CD4-positive, alpha-beta T cell treated with Interleukin-12 subunit alpha and Interleukin-12 subunit beta, for 1 hour (primary cell): ENCODE data around the gene XRRA1.
"Not testable (repeated sequence)": the region's sequence is repeated elsewhere in the genome, so short reads cannot be mapped to it uniquely, and the experiment has no call there.

ENCODE experiments used
- DNase-seq: peaks from one replicate; pipeline ENCODE4 v3.0.0-alpha.2; 2020

Gene XRRA1

DNA sequence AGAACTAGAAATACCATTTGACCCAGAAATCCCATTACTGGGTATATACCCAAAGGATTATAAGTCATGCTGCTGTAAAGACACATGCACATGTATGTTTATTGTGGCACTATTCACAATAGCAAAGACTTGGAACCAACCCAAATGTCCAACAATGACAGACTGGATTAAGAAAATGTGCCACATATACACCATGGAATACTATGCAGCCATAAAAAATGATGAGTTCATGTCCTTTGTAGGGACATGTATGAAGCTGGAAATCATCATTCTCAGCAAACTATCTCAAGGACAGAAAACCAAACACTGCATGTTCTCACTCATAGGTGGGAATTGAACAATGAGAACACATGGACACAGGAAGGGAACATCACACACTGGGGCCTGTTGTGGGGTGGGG is 55.9 kb downstream of the XRRA1 start:
- not testable (repeated sequence) for DNase-seq

- DNase-seq, result peak; percentile 5
These were observed 71.8 kb downstream of the XRRA1 start for GRCh38 chr11:74877132-74877531.

- DNase-seq, result no peak
These were observed 77.9 kb downstream of the XRRA1 start for GRCh38 chr11:74871037-74871436.

DNA sequence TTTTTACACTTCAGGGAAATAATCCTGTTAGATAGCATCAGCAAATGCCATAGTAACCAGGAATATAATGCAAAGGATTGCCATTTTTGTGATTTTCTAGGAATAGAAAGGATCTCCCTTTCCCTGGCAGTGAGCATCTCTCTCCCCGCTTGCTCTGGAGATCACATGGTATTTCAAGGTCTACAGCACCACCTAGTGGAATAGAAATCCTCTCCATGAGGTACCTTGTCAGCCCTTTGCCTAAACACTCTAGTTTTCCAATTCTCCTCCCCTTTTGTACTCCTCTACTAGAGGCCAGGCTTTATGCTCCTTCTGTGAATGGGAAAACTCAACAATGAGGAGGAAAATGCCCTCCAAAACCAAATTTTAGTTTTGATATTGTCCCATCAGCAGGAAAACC is 78.4 kb downstream of the XRRA1 start:
- DNase-seq, result peak; percentile 27

DNA sequence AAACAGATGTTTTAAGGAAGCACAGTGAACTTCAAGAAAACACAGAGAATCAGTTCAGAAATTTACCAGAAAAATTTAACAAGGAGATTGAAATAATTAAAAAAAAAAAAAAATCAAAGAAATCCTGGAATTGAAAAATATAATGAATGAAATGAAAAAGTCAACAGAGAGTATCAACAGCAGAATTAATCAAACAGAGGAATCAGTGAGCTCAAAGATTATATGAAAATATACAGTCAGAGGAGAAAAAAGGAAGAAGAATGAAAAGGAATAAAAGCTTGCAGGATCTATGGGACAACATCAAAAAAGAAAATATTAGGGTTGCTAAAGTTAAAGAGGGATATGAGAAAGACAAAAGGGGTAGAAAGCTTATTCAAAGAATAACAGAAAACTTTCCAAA is 82.3 kb downstream of the XRRA1 start:
- DNase-seq, result no peak

GRCh38 chr11:74863410-74863809 is 85.5 kb downstream of the XRRA1 start:
- DNase-seq, result no peak

GRCh38 chr11:74860743-74861142 is 88.1 kb downstream of the XRRA1 start:
- DNase-seq, result no peak

DNA sequence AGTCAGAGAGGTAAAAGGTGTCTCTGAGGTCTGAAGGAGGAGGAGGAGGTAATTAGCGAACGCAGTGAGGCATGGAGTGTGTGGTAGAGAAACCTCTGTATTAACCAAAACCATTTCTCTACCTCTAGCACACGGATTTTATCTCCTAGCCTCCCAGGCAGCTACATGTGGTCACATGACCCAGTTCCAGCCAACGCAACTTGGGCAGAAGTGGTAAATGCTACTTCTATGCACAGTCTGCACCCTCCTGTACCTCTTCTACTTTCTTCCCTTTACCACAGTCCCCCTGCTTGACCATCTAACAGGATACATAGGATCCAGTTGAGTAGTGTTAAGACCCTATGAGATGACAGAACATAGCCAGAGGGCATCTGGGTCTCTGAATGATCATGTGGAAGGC is 95.7 kb downstream of the XRRA1 start:
- no peak for DNase-seq

GRCh38 chr11:74849525-74850391 is 99.1 kb downstream of the XRRA1 start:
- DNase-seq, result no peak

DNA sequence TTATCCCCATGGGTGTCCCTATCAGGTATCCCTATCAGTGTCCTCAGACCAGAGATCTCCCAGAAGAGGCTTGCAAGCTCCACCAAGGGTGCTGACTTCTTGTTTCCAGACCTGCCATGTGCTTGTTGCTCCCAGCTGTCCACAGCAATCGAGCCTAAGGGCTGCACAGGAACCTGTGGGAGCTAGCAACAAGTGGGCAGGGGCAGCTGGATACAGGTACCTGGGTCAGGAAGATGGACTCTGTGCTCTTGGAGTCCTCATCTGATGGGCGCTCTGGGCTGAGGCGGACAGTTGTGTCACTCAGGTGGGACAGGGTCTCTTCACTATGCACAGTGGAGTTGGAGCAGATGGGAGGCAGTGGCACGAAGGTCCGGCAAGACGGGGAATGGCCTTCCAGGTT is 101.0 kb downstream of the XRRA1 start:
- DNase-seq, result no peak

GRCh38 chr11:74847395-74847794 is 101.5 kb downstream of the XRRA1 start:
- DNase-seq, result no peak

DNA sequence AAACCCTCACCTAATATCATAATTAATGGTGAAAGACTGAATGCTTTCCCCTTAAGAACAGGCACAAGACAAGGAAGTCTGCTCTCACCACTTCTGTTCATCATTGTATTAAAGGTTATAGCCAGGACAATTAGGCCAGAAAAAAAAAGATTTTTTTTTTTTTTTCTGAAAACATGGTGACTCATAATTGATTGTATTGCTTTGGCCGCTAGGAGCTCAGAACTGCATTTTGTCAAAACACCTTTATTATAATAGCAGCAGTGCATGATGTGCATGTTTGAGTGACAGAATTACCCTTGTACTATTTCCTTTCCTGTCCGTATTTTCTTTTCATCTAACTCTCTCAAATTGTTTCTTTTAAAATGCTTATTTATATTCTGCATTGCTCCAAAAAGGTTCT is 102.1 kb downstream of the XRRA1 start:
- DNase-seq, result no peak

GRCh38 chr11:74845978-74846517 is 102.8 kb downstream of the XRRA1 start:
- no peak for DNase-seq

DNA sequence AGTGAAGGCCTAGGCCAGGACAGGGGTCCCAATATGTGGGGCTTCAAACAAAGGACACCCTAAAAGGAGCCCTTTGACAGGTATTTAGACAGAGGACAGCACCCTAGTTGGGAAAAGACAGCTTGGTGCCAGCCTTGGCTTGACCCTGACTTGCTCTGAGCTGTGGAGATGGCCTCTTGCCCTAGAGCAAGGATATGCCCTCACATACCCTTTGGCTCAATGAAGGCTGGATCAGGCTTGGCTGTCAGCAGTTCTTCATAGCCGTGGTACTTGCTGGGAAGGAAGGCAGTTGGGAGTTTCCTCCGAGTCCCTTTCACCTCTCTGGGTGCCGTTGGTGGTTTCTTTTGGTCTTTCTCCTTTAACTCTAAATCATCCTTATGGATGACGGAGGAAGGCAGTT is 104.0 kb downstream of the XRRA1 start:
- no peak for DNase-seq

GRCh38 chr11:74844072-74844471 is 104.8 kb downstream of the XRRA1 start:
- DNase-seq, result no peak

DNA sequence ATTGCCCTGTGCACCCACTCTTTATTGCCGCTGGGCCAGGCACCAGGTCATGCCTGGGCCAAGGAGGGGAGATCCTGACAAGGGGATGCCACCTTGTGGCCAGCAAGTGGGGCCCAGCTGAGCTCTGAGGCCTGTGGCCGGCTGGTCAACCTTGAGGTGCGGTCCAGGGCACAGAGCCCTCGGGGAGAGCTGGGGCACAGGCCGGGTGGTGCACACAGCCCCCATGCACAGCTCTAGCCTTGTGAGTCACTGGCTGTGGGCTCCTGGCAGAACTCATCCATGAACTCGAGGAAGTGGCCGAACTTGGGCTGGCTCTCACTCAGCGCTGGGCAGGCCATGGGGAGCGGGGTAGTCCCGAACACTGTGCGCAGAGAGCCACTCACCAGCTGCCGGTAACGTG is 105.9 kb downstream of the XRRA1 start:
- DNase-seq, result no peak

- no peak for DNase-seq
These were observed 108.4 kb downstream of the XRRA1 start for GRCh38 chr11:74840486-74840885.

DNA sequence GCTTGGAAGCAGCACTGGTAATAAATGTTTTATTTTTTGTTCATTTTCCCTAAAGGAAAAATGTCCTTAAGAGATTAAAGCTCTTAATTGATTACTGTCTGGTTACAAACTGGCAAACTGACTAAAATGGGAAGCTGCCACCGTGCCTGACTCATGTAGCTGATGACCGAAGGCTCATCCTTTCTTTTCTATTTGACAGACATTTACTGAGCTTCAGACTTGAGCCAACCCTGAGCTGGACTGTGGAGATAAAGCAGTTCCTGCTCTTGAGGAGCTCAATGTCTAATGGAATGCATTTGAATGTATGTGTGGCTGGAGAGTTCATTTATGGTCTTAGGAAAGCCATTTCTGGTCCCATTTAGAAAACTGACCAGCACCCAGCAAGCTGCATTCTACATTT is 108.9 kb downstream of the XRRA1 start:
- no peak for DNase-seq

GRCh38 chr11:74839446-74839845 is 109.4 kb downstream of the XRRA1 start:
- DNase-seq, result no peak

GRCh38 chr11:74838188-74838587 is 110.7 kb downstream of the XRRA1 start:
- no peak for DNase-seq

DNA sequence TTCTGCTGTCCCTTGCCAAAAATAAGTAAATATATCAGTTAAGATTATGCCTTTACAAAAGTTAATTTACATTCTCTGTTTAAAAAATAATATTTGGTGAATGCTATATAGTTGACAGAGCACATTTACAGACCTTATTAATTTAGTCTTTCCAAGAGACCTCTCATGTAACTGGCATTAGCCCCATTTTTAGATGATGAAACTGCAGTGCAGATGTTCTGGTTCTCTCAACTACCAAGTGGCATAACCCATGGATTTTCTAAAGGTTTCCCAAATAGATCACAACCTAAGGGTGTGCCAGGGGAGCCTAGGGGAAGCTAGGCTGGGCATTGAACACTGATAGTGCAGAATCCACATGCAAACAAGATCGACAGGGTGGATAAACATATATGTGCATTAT is 111.7 kb downstream of the XRRA1 start:
- DNase-seq, result no peak

DNA sequence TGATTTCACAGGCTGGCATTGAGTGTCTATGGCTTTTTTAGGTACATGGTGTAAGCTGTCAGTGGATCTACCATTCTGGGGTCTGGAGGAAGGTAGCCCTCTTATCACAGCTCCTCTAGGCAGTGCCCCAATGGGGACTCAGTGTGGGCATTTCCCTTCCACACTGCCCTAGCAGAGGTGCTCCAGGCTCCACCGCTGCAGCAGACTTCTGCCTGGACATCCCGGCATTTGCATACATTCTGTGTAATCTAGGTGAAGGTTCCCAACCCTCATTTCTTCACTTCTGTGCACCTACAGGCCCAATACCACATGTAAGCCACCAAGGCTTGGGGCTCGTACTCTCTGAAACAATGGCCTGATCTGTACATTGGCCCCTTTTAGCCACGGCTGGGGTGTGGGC is 122.0 kb downstream of the XRRA1 start:
- DNase-seq, result no peak

DNA sequence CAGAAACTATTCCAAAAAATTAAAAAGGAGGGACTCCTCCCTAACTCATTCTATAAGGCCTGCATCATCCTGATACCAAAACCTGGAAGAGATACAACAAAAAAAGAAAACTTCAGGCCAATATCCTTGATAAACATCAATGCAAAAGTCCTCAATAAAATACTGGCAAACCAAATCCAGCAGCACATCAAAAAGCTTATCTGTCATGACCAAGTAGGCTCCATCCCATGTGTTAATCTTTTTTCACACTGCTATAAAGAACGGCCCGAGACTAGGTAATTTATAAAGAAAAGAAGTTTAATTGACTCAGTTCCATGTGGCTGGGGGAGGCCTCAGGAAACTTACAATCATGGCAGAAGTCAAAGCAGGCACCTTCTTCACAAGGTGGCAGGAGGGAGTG is 123.3 kb downstream of the XRRA1 start:
- DNase-seq, result not testable (repeated sequence)

- no peak for DNase-seq
These were observed 124.5 kb downstream of the XRRA1 start for GRCh38 chr11:74824285-74824982.
